Left lung (tissue), 10 donors: ENCODE measurements around the gene SLC9A9. TPM values are rescaled to one million over a fixed set of nuclear protein-coding genes. Genes with fewer than 3 reads are reported as not detected.

Experiments used
- ATAC-seq: fragments of 200-7000 bp; cut with Tn5 transposase; one replicate; pipeline ENCODE4 v1.9.1; 2020; ENCODE audit warnings: moderate library complexity
- DNase-seq, 4 donors: peaks; one replicate each; pipeline ENCODE4 v3.0.0-alpha.2; 2013 to 2020
- H3K27ac ChIP-seq, 2 donors: fragments of 200-600 bp; sonication (generic) in 1 of 2; one replicate each; pipeline versions ENCODE4 v1.5.0 to v1.8.0; 2020 to 2021
- H3K27me3 ChIP-seq, 2 donors: fragments of 200-600 bp; sonication (generic) in 1 of 2; one replicate each; pipeline versions ENCODE4 v1.5.0 to v1.8.0; 2020 to 2021
- H3K36me3 ChIP-seq, 2 donors: fragments of 200-600 bp; sonication (generic) in 1 of 2; one replicate each; pipeline versions ENCODE4 v1.5.0 to v1.8.0; 2020 to 2021
- H3K4me1 ChIP-seq, 2 donors: fragments of 200-600 bp; one replicate each; pipeline ENCODE4 v1.8.0; 2021
- H3K4me3 ChIP-seq, 2 donors: fragments of 200-600 bp; sonication (generic) in 1 of 2; one replicate each; pipeline versions ENCODE4 v1.5.0 to v1.8.0; 2020 to 2021; ENCODE audit warnings: mild to moderate bottlenecking in 1 of 2
- H3K9me3 ChIP-seq, 2 donors: fragments of 200-600 bp; sonication (generic) in 1 of 2; one replicate each; pipeline versions ENCODE4 v1.5.0 to v1.8.0; 2020 to 2021
- intact Hi-C, 2 donors: fragments of 100-400 bp; cut with DNase I; formaldehyde crosslinking; loops; one replicate each; pipeline versions ENCODE4 v1.11.2 to v1.14.2; 2022
- polyA plus RNA-seq, 6 donors: library from polyadenylated mRNA; unstranded; fragments of 120-200 nt; gene quantifications; one replicate each; pipeline ENCODE4 v1.2.1, GENCODE V29; 2013; ENCODE audit not compliant: insufficient read length in 6 of 6
- total RNA-seq, 2 donors: library from RNA; stranded (reverse); fragmentation: NEBNext Ultra II Directional; extraction: Animal tissue kit (Norgen Biotek cat#: 25700); gene quantifications; one replicate each; pipeline ENCODE4 v1.2.1, GENCODE V29; 2021
- TF ChIP-seq, protein P1 (sequence below), 2 donors: fragments of 200-600 bp; sonication (generic) in 1 of 2; IDR thresholded peaks; one replicate each; pipeline versions ENCODE4 v1.5.0 to v1.8.0; 2021; ENCODE audit warnings: antibody characterized with exemption in 2 of 2
- donor health status: DM: no; HTN: yes; CAD: no.
- donor health status: DM: no; HTN: no; CAD: no.

SLC9A9 gene
- total and polyA plus RNA-seq, 8 donors, result 13.9 to 19.6 (median 16.8) TPM

DNA sequence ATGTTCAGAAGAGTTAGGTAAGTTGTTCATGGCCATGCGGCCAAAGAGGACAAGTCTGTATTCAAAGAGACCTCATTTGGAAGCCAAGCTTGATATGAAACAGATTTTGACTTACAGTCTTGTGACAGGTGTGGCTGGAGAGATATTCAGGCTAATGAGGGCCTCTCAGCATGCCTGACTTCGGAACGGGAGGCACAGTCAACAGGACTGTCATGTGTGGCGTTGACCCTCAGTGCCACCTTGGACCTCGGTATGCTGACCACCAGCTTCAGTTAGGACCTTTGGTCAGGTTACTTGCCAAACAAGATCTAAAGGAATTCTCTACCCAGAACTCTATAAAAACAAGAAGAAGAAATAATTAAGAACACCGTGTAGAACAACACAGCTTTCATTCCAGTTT, 604.6 kb downstream of the SLC9A9 start:
- Histone ChIP-seq H3K27ac (no peak overlapping the region), H3K36me3 (no peaks in the 10 kb centered on the region), H3K9me3 (no peaks in the 10 kb centered on the region), H3K4me3 (no peak overlapping the region), H3K27me3 (no peaks in the 10 kb centered on the region), H3K4me1 (no peaks in the 10 kb centered on the region)
- ATAC-seq, result no peak
- DNase-seq, result no peak
- TF ChIP-seq, protein P1, sequence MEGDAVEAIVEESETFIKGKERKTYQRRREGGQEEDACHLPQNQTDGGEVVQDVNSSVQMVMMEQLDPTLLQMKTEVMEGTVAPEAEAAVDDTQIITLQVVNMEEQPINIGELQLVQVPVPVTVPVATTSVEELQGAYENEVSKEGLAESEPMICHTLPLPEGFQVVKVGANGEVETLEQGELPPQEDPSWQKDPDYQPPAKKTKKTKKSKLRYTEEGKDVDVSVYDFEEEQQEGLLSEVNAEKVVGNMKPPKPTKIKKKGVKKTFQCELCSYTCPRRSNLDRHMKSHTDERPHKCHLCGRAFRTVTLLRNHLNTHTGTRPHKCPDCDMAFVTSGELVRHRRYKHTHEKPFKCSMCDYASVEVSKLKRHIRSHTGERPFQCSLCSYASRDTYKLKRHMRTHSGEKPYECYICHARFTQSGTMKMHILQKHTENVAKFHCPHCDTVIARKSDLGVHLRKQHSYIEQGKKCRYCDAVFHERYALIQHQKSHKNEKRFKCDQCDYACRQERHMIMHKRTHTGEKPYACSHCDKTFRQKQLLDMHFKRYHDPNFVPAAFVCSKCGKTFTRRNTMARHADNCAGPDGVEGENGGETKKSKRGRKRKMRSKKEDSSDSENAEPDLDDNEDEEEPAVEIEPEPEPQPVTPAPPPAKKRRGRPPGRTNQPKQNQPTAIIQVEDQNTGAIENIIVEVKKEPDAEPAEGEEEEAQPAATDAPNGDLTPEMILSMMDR (IDR thresholded peaks at IDR 0.05), result no peak
- intact Hi-C loops, result no loop called here

DNA sequence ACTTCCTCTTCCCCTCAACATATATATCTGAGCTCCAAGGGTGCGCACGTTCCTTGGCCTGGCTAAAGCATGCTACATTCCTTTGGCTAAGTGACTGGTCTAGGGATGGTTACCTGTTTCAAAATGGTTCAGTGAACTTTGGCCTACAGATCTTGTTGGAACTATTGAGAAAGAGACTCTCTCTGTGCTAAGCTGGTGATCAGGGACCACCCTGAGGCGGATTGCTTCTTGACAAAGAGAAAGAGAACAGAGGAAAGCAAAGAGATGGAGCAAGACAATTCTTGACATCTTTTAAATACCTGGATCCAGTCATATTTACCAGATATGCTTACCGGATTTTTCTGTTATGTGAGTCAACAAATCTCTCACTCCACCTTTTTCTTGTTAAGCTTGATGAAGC, 605.6 kb downstream of the SLC9A9 start:
- Histone ChIP-seq H3K27ac (no peak overlapping the region), H3K36me3 (no peaks in the 10 kb centered on the region), H3K4me1 (no peaks in the 10 kb centered on the region), H3K27me3 (no peaks in the 10 kb centered on the region), H3K9me3 (no peaks in the 10 kb centered on the region), H3K4me3 (no peak overlapping the region)
- intact Hi-C loops, result no loop called here
- TF ChIP-seq, protein P1 (IDR thresholded peaks at IDR 0.05), result no peak
- ATAC-seq, result no peak
- DNase-seq, result no peak

- intact Hi-C loops, result no loop called here
- H3K4me3 ChIP-seq, result no peak overlapping the region
- ATAC-seq (no peak), DNase-seq (no peak)
- H3K9me3 ChIP-seq, result no peaks in the 10 kb centered on the region
- H3K36me3 ChIP-seq, result no peaks in the 10 kb centered on the region
- no peaks in the 10 kb centered on the region for H3K27me3 ChIP-seq
- H3K27ac ChIP-seq, result no peak overlapping the region
- no peaks in the 10 kb centered on the region for H3K4me1 ChIP-seq
- TF ChIP-seq, protein P1 (IDR thresholded peaks at IDR 0.05), result no peak
Measured at GRCh38 chr3:143242101-143242500, 606.2 kb downstream of the SLC9A9 start.

DNA sequence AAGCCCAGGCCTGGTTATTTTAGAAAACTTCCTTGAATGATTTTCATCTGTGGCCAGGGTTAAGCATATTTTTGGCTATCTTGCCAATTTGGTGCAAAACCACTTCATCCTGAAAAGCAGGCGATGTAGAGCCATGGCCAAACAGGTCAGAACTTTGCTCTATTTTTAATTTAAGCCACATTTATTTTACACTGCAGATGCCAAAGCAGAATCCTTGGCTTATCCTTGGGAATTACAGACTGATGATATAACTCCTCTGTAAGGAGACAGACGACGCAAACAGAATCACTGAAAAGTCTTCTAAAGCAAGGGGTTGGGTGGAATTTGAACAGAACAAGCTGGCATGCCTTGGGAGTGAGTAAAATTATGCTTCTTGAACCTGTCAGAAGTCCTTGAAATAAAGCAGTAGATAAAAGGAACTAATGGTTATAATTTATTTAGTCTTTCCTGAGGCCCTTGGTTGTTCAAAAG, 606.8 kb downstream of the SLC9A9 start:
- Histone ChIP-seq H3K36me3 (no peaks in the 10 kb centered on the region), H3K27me3 (no peaks in the 10 kb centered on the region), H3K27ac (no peak overlapping the region), H3K4me3 (no peak overlapping the region), H3K9me3 (no peaks in the 10 kb centered on the region), H3K4me1 (no peaks in the 10 kb centered on the region)
- DNase-seq (no peak), ATAC-seq (no peak)
- intact Hi-C loops, result no loop called here
- TF ChIP-seq, protein P1 (IDR thresholded peaks at IDR 0.05), result no peak

GRCh38 chr3:143240886-143241285, 607.4 kb downstream of the SLC9A9 start:
- Histone ChIP-seq H3K36me3 (no peaks in the 10 kb centered on the region), H3K9me3 (no peaks in the 10 kb centered on the region), H3K4me3 (no peak overlapping the region), H3K27ac (no peak overlapping the region), H3K4me1 (no peaks in the 10 kb centered on the region), H3K27me3 (no peaks in the 10 kb centered on the region)
- DNase-seq (no peak), ATAC-seq (no peak)
- intact Hi-C loops, result no loop called here
- TF ChIP-seq, protein P1 (IDR thresholded peaks at IDR 0.05), result no peak
